Measurements from ENCODE around the gene PLXNA3.

The PLXNA3 gene

DNA sequence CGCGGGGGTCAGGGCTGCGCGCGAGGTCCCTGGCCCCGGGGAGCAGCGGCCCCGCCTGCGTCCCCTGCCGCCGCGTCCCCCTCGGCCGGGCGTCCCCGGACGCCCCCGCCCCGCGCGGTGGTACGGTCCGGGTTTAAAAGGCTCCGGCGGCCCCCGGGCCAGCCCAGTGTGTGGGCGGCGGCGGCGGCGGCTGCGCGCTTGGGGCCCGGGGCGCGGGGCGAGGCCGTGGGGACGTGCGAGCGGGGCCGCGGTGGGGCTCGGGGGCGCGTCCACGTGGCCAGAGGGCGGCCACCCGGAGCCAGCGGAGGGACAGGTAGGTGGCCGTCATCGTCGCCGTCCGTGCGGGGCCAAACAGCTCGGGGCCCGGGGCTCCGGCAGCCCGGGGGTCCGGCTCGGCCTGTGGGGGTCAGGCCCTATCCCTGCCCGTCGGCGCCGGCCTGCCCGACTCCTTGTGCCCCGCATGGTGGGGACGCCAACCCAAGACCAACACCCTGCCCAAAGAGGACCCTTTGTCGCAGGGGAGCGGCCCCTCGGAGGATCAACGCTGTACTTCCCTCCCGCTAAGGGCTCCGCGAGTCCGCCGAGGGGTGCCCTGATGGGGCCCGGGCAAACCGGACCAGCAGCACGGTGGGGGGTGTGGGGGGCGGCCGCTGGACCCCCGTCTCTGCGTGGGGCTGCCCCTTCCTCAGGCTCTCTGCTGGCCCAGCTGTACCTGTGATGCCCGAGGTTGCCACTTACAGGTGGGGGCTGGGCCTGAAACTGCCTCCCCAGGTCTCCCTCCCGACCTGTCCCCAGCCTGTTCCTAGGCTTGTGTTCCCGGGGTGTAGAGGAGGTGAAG, at the start of gene PLXNA3:
PLXNA3 (plus strand) TSS at position 166 of the 838 bp plus-strand sequence. CDS start 1,903 bp downstream, outside the sequence.
- no peak for DNase-seq (ENCODE audit: low read depth)

DNA sequence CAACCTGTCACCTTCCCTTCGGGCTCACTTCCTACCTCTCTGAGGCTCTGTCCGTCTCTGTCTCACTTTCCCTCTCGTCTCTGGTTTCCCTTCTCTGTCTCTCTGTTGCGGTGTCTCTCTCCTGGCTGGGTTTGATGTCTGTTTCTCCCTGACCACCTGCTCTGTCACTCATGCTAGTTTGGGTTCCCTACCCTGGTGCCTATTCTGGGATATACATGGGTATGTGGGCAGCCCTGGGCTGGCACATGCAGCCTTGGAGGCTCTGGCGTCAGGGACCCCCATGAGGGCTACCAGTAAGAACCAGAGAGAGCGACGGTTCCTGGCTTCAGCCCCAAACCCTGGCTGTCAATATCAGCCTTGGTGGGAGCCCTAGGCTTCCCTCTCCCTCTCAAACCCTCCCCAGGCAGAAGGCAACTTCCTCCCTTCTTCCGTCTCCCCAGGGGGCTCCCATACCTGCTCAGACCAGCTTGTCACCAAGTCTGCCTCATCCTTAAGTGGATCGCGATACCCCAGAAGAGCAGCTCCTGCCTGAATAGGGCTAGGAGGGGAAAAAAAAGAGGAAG, 49.3 kb upstream of the PLXNA3 start:
- no peak for DNase-seq (ENCODE audit: low read depth)

DNA sequence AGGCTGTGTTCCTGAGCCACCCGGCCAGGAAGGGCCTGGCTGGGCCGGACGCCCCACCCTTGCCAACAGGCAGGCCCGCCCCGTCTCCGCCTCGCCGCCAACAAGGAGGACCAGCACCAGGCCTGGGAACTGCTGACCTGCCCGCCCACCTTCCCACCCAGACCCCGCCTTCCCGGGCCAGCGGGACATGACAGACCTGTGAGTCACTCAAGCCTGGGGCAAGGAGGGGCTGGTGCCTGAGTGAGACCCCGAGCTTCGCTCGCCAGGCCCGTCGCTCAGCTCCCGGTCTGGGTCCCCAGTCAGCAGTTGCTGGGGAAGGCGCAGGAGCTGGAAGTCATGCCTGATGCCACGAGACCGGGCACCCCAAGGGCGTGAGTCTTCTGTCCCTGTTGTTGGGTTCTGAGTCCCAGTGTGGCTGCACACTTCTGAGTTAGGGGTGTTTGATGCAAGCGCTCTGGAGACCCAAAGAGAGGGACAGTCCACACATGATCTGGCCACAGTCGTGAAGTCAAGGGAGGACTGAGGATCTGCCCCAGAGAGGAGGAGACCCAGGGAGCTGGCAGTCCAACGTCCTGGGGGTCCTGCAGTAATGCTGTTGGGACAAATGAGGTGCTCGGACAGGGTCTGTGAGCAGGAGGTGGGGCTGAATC, 48.7 kb upstream of the PLXNA3 start, which contains the start of gene DNASE1L1:
DNASE1L1 (minus strand) TSS at position 33 of the 650 bp plus-strand sequence. CDS start 3,686 bp downstream, outside the sequence.
- DNase-seq (ENCODE audit: low read depth), result no peak

DNA sequence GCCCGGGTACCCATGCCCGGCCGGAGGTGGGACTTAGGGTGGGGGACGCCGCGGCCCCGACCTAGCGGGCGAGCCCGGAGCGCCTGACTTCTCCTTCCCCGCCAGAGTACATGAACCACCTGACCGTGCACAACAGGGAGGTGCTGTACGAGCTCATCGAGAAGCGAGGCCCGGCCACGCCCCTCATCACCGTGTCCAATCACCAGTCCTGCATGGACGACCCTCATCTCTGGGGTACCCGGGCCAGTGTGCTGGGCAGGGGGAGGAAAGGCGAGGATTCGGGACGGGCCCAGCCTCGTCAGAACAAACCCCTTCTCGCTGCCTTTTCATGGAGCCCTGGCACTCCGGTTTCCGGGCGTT, 46.1 kb upstream of the PLXNA3 start:
- DNase-seq (ENCODE audit: low read depth), result no peak

DNA sequence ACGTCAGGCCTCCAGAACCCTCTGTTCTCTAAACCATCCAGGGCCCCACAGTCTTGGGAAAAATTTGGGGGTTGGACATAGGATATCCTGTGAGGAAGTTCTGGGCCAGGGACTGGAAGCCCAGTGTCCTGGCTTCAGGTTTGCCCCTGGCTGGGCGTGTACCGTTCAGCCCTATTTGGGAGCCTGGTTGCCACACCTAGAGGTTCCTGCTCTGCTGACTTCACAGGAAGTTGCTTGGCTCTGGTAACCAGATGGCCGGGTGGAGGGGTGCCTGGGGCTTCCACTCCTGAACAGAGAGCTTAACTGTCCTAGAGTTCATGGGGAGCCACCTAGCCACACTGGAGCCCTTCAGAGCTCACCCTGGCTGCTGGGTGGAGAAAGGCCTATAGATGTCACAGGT, 45.6 kb upstream of the PLXNA3 start:
- no peak for DNase-seq (ENCODE audit: low read depth)

DNA sequence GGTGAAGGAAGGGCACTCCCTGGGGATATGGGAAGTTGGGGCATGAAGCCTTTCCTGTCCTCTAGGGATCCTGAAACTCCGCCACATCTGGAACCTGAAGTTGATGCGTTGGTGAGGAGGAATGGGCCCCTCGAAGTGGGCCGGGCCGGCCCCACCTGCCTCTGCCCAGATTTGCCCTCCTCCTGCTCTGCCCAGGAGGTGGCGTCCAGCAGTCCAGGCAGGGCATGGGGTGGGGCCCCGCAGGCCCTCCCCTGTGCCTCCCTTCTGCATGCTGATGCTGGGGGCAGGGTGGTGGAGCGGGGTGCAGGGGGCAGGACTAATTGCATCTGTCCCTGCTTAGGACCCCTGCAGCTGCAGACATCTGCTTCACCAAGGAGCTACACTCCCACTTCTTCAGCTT, 44.9 kb upstream of the PLXNA3 start:
- DNase-seq (ENCODE audit: low read depth), result no peak

DNA sequence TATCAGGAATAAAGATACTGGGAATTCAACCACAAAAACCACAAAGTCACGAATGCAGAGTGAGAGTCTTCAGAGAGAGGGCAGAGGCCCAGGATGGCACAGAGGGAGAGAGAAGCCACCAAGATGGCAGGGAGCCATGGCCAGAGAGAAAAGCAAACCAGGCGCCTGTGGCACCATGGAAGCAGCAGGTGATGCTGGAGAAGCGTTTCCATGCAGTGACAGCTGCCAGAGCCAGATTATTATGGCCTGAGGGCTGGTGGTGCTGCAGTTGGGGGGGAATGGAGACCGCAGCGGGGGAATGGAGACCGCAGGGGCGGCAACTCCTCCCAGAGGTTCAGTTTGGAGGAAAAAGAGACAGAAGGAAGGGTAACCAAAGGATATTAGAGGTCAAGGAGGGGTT, 40.9 kb upstream of the PLXNA3 start:
- no peak for DNase-seq (ENCODE audit: low read depth)

DNA sequence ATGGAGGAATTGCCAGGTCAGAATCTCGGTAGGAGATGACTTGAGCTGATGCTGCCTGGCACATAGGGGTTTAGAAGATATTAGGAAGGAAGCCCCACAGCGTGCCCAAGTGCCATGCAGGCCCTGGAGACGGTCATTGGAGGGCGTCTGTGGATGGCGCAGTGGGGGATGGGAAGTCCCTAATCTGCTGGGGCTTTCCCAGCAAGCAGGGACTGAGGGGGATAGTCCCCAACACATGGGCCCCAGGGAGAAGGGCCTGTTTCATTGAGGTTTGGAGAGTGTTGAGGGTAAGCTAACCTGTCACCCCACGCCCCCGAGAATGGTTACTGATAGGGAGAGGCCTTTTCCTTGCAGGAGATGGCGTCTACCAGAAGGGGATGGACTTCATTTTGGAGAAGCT, 38.9 kb upstream of the PLXNA3 start:
- no peak for DNase-seq (ENCODE audit: low read depth)

DNA sequence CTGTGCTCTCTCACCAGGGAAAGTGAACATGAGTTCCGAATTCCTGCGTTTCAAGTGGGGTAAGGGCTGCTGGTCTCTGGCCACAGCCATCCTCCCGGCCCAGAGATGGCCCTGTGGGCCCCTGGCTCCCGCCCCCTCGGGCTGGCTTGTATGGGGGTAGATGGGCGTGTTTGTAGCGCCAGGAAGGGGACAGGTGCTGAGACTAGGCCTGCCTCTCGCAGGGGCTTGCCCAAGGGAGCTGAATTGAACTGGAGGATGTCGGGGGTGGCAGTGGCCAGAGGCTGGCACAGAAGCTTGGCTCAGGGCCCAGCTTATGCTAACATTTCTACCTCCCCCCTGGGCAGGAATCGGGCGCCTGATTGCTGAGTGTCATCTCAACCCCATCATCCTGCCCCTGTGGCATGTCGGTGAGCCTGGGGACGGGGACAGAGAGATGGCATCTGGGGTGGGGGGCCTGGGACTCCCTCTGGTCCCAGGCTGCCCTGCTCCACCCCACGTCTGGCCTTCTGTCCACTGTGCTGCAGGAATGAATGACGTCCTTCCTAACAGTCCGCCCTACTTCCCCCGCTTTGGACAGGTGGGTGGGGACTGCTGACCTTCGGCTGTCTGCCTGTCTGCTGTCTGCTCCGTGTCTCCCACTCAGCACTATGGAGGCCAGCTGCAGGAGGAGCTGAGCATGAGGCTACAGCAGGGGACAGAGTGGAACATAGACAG, 38.2 kb upstream of the PLXNA3 start:
- DNase-seq (ENCODE audit: low read depth), result no peak

DNA sequence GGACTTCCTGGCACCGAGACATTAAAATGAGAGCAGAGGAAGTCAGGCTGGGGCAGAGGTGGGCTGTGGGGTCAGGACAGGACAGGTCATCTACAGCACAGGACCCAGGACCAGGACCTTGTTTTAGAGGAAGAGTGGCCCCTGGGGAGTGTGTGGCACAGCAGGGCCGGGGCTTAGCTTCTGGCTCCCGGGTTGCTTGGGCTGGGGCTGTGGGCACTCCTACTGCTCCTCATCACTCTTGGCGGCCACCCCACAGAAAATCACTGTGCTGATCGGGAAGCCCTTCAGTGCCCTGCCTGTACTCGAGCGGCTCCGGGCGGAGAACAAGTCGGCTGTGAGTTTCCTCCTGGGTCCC, 37.7 kb upstream of the PLXNA3 start:
- no peak for DNase-seq (ENCODE audit: low read depth)

DNA sequence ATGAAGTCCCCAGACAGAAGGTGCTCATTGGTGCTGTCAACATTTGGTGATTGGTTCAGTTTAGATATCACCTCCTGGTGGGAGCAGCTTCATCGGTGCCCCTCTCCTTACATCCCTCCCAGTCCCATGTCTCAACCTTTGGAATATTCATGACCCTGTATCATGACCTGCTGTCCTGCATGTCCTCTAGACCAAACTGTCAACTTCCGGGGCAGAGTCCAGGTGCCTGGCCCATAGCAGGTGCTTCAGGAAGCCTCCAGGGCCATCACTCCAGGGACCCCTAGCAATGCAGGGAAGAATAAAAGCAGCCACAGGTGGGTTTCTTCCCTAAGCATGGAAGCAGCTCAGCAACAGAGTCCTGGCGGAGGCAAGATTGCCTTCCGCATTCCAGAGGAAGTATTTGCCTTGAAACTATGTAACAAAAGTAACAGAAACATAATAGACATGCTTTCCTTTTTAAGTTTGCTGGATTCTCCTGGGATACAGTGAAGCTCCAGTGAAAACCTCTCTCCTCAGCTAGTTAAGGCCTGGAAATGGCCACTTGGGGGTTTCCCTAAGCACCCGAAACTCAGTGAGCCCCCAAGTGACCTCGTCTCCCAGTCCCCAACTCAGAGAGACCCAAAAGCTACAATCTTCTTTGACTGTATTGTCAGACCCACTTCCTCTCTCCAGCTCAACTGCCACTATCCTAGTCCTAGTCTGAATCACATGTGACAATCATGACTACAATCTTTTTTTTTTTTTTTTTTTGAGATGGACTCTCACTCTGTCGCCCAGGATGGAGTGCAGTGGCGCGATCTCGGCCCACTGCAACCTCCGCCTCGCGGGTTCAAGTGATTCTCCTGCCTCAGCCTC, 30.9 kb upstream of the PLXNA3 start:
- DNase-seq (ENCODE audit: low read depth), result no peak

DNA sequence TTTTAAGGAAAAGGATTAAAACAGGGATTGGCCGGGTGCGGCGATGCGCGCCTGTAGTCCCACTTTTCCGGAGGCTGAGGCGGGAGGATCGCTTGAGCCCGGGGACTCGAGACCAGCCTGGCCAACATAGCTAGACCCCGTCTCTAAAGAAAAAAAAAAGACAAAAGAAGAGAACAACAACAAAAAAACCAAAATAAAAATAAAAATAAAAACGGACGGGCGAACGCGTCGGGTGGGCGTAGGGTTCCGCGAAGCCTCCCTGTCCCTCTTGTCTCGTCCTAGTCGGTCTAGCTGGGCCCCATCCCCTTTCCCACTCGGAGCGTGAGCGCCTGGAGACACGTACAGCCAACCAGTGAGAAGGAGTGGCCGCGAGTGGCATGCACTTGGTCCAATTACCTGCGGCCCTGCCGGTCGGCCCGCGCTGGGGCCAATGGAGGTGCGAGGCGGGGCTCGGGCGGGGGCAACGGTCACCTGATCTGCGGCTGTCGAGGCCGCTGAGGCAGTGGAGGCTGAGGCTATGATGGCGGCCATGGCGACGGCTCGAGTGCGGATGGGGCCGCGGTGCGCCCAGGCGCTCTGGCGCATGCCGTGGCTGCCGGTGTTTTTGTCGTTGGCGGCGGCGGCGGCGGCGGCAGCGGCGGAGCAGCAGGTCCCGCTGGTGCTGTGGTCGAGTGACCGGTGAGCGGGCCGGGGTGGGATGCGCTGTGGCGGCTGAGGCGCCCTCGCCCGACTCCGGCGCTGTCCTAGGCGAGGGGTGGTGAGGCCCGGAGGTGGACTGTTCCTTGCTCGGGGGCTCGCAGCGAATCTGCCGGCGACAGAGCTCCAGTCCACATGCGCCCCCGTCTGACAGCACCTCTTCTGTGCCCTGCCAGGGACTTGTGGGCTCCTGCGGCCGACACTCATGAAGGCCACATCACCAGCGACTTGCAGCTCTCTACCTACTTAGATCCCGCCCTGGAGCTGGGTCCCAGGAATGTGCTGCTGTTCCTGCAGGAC, 29.6 kb upstream of the PLXNA3 start, which contains the start of gene ATP6AP1:
ATP6AP1 (plus strand) TSS at position 502 of the 996 bp plus-strand sequence; CDS start at position 518, 16 bp downstream.
- DNase-seq (ENCODE audit: low read depth), result peak; percentile 54

DNA sequence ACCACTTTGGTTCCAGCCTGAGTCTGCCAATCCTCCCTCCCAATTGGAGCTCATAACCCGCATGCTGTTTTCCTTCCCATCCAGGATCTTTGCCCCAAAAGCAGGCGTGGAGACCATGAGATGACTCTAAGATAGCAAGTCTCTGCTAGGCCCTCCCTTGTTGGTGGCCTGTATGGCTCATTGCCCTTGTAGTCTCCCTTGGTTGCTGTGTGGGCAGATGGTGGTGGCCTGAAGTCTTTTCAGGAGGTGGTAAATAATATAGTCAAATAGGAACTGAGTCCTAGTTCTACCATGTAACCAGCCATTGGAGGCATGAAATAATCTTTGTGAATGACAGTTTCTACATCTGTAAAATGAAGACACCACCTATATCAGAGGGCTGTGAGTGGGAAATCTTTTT, 28.4 kb upstream of the PLXNA3 start:
- no peak for DNase-seq (ENCODE audit: low read depth)

DNA sequence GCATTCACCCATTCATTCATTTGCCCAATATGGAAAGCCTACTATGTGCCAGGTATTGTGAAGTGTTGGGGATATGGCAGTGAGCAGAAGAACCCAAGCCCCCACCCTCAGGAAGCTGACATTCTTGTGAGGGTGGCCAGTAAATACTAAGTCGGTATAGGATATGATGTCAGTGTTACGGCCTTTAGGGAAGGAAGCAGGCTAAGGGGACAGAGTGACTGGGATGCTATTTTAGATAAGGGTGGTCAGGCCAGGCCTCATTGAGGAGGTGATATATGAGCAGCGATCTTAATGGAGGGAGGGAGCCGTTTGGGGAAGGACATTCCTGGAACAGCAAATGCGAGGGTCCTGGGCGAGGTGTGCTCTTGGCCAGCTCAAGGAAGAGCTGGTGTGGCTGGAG, 27.6 kb upstream of the PLXNA3 start:
- no peak for DNase-seq (ENCODE audit: low read depth)

DNA sequence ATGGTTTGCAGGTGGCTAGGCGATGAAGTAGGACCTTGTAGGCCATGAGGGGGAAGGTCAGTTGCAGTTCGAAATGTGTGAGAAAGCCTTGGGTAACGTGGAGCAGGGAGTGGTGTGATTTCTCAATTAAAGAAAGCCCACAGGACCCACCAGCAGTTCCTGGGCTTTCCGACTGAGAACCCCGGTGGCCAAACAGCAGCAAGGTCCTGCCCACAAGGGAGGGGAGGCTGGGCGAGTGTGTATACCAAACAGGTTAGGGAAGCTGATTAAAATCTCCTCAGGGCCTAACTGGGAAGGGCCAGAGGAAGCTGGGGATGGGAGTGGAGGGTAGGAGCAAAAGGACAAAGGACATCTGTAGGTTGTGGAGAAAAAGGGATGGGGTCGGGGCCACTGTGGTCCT, 27.2 kb upstream of the PLXNA3 start:
- no peak for DNase-seq (ENCODE audit: low read depth)

DNA sequence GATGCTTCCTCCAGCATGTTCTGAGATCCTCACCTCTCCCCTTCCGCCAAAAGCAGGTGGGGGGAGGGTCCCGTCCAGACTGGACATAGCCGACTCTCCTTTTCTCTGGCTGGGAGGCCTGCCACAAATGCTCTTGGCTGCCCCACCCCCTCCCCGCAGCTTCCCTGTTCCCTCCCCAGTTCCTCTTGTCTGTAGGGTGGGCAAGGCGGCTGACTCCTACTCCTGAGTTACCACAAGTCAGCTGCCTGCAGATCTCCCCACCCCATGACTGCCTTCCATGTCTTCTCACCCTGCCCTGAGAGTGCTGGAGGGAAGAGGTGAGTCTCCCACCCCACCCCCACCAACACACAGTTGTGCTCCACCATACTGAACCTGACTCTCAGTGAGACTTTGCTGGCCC, 26.7 kb upstream of the PLXNA3 start:
- DNase-seq (ENCODE audit: low read depth), result no peak

DNA sequence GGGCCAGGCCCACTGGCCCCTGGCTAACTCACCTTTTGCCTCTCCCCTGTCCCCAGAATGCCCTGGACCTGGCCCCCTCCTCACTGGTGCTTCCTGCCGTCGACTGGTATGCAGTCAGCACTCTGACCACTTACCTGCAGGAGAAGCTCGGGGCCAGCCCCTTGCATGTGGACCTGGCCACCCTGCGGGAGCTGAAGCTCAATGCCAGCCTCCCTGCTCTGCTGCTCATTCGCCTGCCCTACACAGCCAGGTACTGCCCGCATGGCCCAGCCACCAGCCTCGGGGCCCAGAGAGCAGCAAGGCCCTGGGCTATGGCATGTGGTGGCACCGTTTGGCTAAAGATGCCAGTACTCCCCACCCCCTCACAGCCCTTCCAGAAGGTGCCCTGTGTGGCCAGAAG, 25.9 kb upstream of the PLXNA3 start:
- no peak for DNase-seq (ENCODE audit: low read depth)

DNA sequence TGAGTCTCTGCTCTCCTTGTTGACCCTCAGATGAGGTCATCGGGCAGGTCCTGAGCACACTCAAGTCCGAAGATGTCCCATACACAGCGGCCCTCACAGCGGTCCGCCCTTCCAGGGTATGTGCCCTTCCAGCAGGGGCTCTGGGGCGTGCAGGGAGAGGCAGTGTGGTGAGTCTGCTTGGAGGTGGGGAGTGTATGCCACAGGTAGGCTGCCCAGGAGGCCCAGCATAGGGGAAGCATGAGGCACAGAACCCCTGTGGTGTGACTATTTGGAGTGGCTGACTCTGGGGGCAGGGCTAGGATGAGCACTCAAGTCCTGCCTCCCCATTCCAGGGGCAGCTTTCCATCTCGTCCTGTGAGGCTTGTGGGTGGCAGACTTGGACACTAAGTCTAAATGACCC, 24.5 kb upstream of the PLXNA3 start:
- DNase-seq (ENCODE audit: low read depth), result no peak

DNA sequence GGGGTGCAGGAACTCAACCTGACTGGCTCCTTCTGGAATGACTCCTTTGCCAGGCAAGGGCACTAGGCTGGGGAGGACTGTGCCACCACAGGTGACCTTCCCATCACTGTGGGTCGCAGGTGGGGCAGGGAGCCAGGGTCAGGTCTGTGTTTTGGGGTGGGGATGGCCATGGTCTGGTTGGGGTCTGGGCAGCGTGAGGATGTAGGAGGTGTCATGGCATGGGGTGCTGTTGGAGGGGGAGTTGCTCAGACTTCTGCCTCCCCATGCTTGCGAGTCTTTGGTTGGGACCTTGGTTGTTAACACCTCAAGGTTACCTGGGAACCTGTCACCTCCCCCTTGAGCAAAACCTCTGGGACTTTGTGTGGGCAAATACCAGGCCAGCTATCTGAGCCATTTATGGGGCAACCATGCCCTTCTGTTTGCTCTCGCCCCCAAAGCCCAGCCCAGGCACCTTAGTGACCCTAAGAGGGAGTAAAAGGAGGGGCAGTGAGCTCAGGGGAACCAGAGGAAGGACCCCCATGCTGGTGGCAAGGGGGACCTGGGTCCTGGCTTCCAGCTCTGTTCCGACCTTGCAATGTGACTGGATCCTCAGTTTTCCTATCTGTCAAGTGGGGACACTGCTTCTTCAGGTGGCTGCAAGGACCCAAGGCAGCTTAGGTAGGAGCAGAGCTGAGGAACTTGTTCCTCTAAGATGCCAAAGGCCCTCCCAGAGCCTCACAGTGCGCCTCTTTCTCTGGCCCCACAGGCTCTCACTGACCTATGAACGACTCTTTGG, 23.5 kb upstream of the PLXNA3 start:
- DNase-seq (ENCODE audit: low read depth), result no peak

Measured in HS-5 (cell line).